IMR-90 (cell line): ENCODE results near the gene MCL1. TPM values are rescaled to one million over a fixed set of nuclear protein-coding genes. Genes with fewer than 3 reads are reported as not detected.

Source experiments
- ATAC-seq: fragments of 200-7000 bp; cut with Tn5 transposase; 2 replicates; pipeline ENCODE4 v1.9.1; 2020; ENCODE audit warnings: low read depth, mild to moderate bottlenecking, moderate library complexity
- BruUV-seq: library from RNA; stranded (reverse); fragments of 400-500 nt; replicated peaks from 2 replicates; lab custom pipeline; 2021; lab: Mats Ljungman, UMichigan
- CTCF ChIA-PET: fragments of 300-600 bp; formaldehyde crosslinking; extraction: SDS; loops from one replicate; lab custom pipeline; 2021; ENCODE audit warnings: antibody characterized with exemption; lab: Yijun Ruan, JAX
- POLR2A ChIA-PET: fragments of 300-600 bp; sonication (Branson Sonifier 250); formaldehyde crosslinking; loops from one replicate; lab custom pipeline; 2022; ENCODE audit warnings: antibody characterized with exemption; ENCODE audit not compliant: unreplicated experiment; lab: Charles Lee
- DNase-seq: peaks from one replicate; pipeline ENCODE4 v3.0.0; 2013
- H2AFZ ChIP-seq: replicated peaks from 2 replicates; pipeline ENCODE3; 2013; ENCODE audit warnings: low read length, mild to moderate bottlenecking; ENCODE audit not compliant: poor library complexity
- H2AK5ac ChIP-seq: 2 replicates; pipeline ENCODE4 v1.6.1; 2013; ENCODE audit warnings: low read depth, low read length, inconsistent platforms
- H2AK9ac ChIP-seq: replicated peaks from 2 replicates; pipeline ENCODE3; 2013; ENCODE audit warnings: mild to moderate bottlenecking, low read depth, low read length, moderate library complexity; ENCODE audit not compliant: poor library complexity
- H2BK120ac ChIP-seq: 2 replicates; pipeline ENCODE4 v1.6.1; 2013; ENCODE audit warnings: low read depth, low read length, inconsistent platforms
- H2BK15ac ChIP-seq: 3 replicates; pipeline ENCODE4 v1.6.1; 2013; ENCODE audit warnings: low read depth, low read length, inconsistent platforms
- H2BK20ac ChIP-seq: 2 replicates; pipeline ENCODE4 v1.6.1; 2013; ENCODE audit warnings: low read depth, mild to moderate bottlenecking, inconsistent platforms, low read length, moderate library complexity
- H2BK5ac ChIP-seq: 2 replicates; pipeline ENCODE4 v1.6.1; 2013; ENCODE audit warnings: mild to moderate bottlenecking, low read depth, low read length, inconsistent platforms; ENCODE audit not compliant: poor library complexity, severe bottlenecking
- H3K14ac ChIP-seq: replicated peaks from 2 replicates; pipeline ENCODE4 v1.6.1; 2013; ENCODE audit warnings: low read depth, low read length, inconsistent platforms
- H3K18ac ChIP-seq: 2 replicates; pipeline ENCODE4 v1.6.1; 2013; ENCODE audit warnings: low read depth, low read length, control low read depth
- H3K23ac ChIP-seq: 2 replicates; pipeline ENCODE4 v1.6.1; 2013; ENCODE audit warnings: low read depth, low read length, inconsistent platforms
- H3K27ac ChIP-seq: 2 replicates; pipeline ENCODE4 v1.5.1; 2013; ENCODE audit warnings: mild to moderate bottlenecking, control low read depth, low read length; ENCODE audit not compliant: insufficient read depth
- H3K27me3 ChIP-seq: 2 replicates; pipeline ENCODE4 v1.6.1; 2013; ENCODE audit warnings: low read length; ENCODE audit not compliant: control insufficient read depth, insufficient read depth
- H3K36me3 ChIP-seq: 2 replicates; pipeline ENCODE4 v1.6.1; 2013; ENCODE audit warnings: low read length, mixed read lengths; ENCODE audit not compliant: control insufficient read depth, insufficient read depth
- H3K4ac ChIP-seq: 2 replicates; pipeline ENCODE4 v1.6.1; 2013; ENCODE audit warnings: low read depth, low read length, inconsistent platforms
- H3K4me1 ChIP-seq: 2 replicates; pipeline ENCODE4 v1.6.1; 2013; ENCODE audit warnings: low read length, mixed read lengths; ENCODE audit not compliant: control insufficient read depth, insufficient read depth
- H3K4me2 ChIP-seq: 2 replicates; pipeline ENCODE4 v1.6.1; 2013; ENCODE audit warnings: low read depth, mild to moderate bottlenecking, control low read depth, low read length, moderate library complexity
- H3K4me3 ChIP-seq: 2 replicates; pipeline ENCODE4 v1.5.1; 2013; ENCODE audit warnings: low read depth, mild to moderate bottlenecking, control low read depth, low read length, moderate library complexity; ENCODE audit not compliant: insufficient read depth
- H3K56ac ChIP-seq: 2 replicates; pipeline ENCODE4 v1.6.1; 2013; ENCODE audit warnings: low read length, inconsistent platforms; ENCODE audit not compliant: insufficient read depth; ENCODE audit errors: extremely low read depth
- H3K79me1 ChIP-seq, 2 experiments: 2 replicates each; pipeline ENCODE4 v1.6.1; 2013; ENCODE audit warnings: low read length in 2 of 2, inconsistent platforms in 1 of 2, low read depth in 1 of 2
- H3K9ac ChIP-seq: 2 replicates; pipeline ENCODE4 v1.6.1; 2013; ENCODE audit warnings: low read depth, low read length, control low read depth
- H3K9me1 ChIP-seq: 2 replicates; pipeline ENCODE4 v1.6.1; 2013; ENCODE audit warnings: low read length, inconsistent platforms; ENCODE audit not compliant: insufficient read depth
- H3K9me3 ChIP-seq: 2 replicates; pipeline ENCODE4 v1.6.1; 2013; ENCODE audit warnings: low read length; ENCODE audit not compliant: control insufficient read depth, insufficient read depth
- H4K20me1 ChIP-seq: 2 replicates; pipeline ENCODE4 v1.6.1; 2013; ENCODE audit warnings: low read length, inconsistent platforms; ENCODE audit not compliant: insufficient read depth
- H4K5ac ChIP-seq: 2 replicates; pipeline ENCODE4 v1.6.1; 2013; ENCODE audit warnings: mild to moderate bottlenecking, low read depth, low read length, control low read depth
- H4K8ac ChIP-seq, 2 experiments: 2 replicates each; pipeline ENCODE4 v1.6.1; 2013; ENCODE audit warnings: low read depth in 2 of 2, low read length in 2 of 2, control low read depth in 1 of 2, inconsistent platforms in 1 of 2
- H4K91ac ChIP-seq: 2 replicates; pipeline ENCODE4 v1.6.1; 2013; ENCODE audit warnings: low read depth, low read length, inconsistent platforms; ENCODE audit not compliant: insufficient read depth
- BHLHE40 ChIP-seq: fragments of 150-350 bp; IDR thresholded peaks from 2 replicates; pipeline ENCODE4 v1.6.1; 2016; ENCODE audit warnings: mild to moderate bottlenecking, low read depth, low read length
- CEBPB ChIP-seq: IDR thresholded peaks from 2 replicates; pipeline ENCODE4 v1.6.1; 2012; ENCODE audit warnings: low read depth, low read length, improper control_type of control experiment
- CHD1 ChIP-seq: IDR thresholded peaks from 2 replicates; pipeline ENCODE4 v1.6.1; 2012; ENCODE audit warnings: low read depth, low read length, improper control_type of control experiment
- CTCF ChIP-seq: conservative IDR thresholded peaks from 2 replicates; pipeline ENCODE4 v1.5.1; 2012; ENCODE audit warnings: mild to moderate bottlenecking, low read depth, low read length, improper control_type of control experiment
- ELK1 ChIP-seq: fragments of 150-350 bp; IDR thresholded peaks from 2 replicates; pipeline ENCODE4 v1.6.1; 2016; ENCODE audit warnings: low read depth, mild to moderate bottlenecking, low read length, moderate library complexity, borderline replicate concordance
- FOS ChIP-seq: fragments of 150-350 bp; IDR thresholded peaks from 2 replicates; pipeline ENCODE4 v1.6.1; 2016; ENCODE audit warnings: low read depth, low read length
- MAFK ChIP-seq: IDR thresholded peaks from 2 replicates; pipeline ENCODE4 v1.6.1; 2012; ENCODE audit warnings: low read depth, low read length, improper control_type of control experiment
- MXI1 ChIP-seq: IDR thresholded peaks from 2 replicates; pipeline ENCODE4 v1.6.1; 2012; ENCODE audit warnings: low read depth, mild to moderate bottlenecking, low read length, moderate library complexity, borderline replicate concordance
- NFE2L2 ChIP-seq: fragments of 150-350 bp; IDR thresholded peaks from 2 replicates; pipeline ENCODE4 v1.6.1; 2016; ENCODE audit warnings: low read depth, mild to moderate bottlenecking, low read length
- POLR2A ChIP-seq: IDR thresholded peaks from 2 replicates; pipeline ENCODE4 v1.6.1; 2012; ENCODE audit warnings: mild to moderate bottlenecking, low read depth, low read length
- RAD21 ChIP-seq: IDR thresholded peaks from 2 replicates; pipeline ENCODE4 v1.6.1; 2012; ENCODE audit warnings: low read length, improper control_type of control experiment
- RCOR1 ChIP-seq: IDR thresholded peaks from 2 replicates; pipeline ENCODE4 v1.6.1; 2012; ENCODE audit warnings: mild to moderate bottlenecking, low read length, improper control_type of control experiment; ENCODE audit not compliant: insufficient replicate concordance
- RFX5 ChIP-seq: IDR thresholded peaks from 2 replicates; pipeline ENCODE4 v1.8.0; 2012; ENCODE audit warnings: low read depth, mild to moderate bottlenecking, low read length, moderate library complexity
- SMC3 ChIP-seq: fragments of 150-350 bp; IDR thresholded peaks from 2 replicates; pipeline ENCODE4 v1.6.1; 2016; ENCODE audit warnings: low read depth, mild to moderate bottlenecking, antibody characterized with exemption, low read length, moderate library complexity
- USF2 ChIP-seq: fragments of 150-350 bp; IDR thresholded peaks from 2 replicates; pipeline ENCODE4 v1.6.1; 2017; ENCODE audit warnings: mild to moderate bottlenecking, antibody characterized with exemption, low read length, low read depth
- WGBS, 2 experiments: methylation state at CpG; one replicate each; pipeline versions ENCODE4 v1.1.5 to v1.1.7; 2013; ENCODE audit warnings: missing lambda C conversion rate in 2 of 2; ENCODE audit not compliant: insufficient read length in 1 of 2; ENCODE audit errors: extremely low coverage in 2 of 2; 5-methylcytosine and 5-hydroxymethylcytosine counted together
- dilution Hi-C: fragments of 300-500 bp; cut with HindIII; formaldehyde crosslinking; loops from one replicate; pipeline ENCODE4 v1.14.3; 2018; ENCODE audit warnings: low sequenced_read_pairs; ENCODE audit not compliant: unreplicated experiment
- in situ Hi-C: fragments of 300-500 bp; cut with MboI; formaldehyde crosslinking; loops from 3 replicates; pipeline ENCODE4 v1.14.3; 2019; ENCODE audit warnings: low sequenced_read_pairs, inconsistent platforms, mixed read lengths
- intact Hi-C: fragments of 100-400 bp; cut with micrococcal nuclease; formaldehyde crosslinking; loops from 2 replicates; pipeline ENCODE4 v1.10.0; 2022
- polyA plus RNA-seq, 3 experiments: library from polyadenylated mRNA; depleted of rRNA; stranded (reverse); fragments of >200 nt; gene quantifications; 2 replicates each; pipeline ENCODE4 v1.2.3, GENCODE V29; 2012; ENCODE audit warnings: low replicate concordance in 1 of 3
- total RNA-seq: library from RNA; depleted of rRNA; stranded (reverse); fragments of >200 nt; gene quantifications from 2 replicates; pipeline ENCODE4 v1.2.3, GENCODE V29; 2012

MCL1 gene
- total and polyA plus RNA-seq, 2 of the 4 experiments (the other 2 are of a cell fraction) = 79.5 to 142 TPM

- H3K9ac ChIP-seq = no peak overlapping the region
- peaks cover 18% of the 10 kb centered on the region for H4K20me1 ChIP-seq
- ChIA-PET POLR2A (no interaction called here), CTCF (no interaction called here)
- no peak overlapping the region for H3K18ac ChIP-seq
- H3K4ac ChIP-seq = no peak overlapping the region
- no peaks in the 10 kb centered on the region for H3K9me3 ChIP-seq
- no peak overlapping the region for H2AK9ac ChIP-seq
- H3K4me2 ChIP-seq = no peak overlapping the region
- no peak overlapping the region for H2AK5ac ChIP-seq
- H3K56ac ChIP-seq = no peak overlapping the region
- in situ Hi-C loops = loop anchor here (10.0 kb wide), 1 partner anchor 293 kb away; the partner anchor contains the start of gene APH1A
- H2AFZ ChIP-seq = no peak overlapping the region
- DNase-seq (no peak), ATAC-seq (no peak)
- 100% methylated on average over 1 of the region's 15 CpGs; no CpG with 5 or more reads in 1 of the 2 experiments for WGBS, 2 experiments
- H3K4me1 ChIP-seq = peaks cover 20% of the 10 kb centered on the region
- H2BK15ac ChIP-seq = no peak overlapping the region
- no peak overlapping the region for H4K8ac ChIP-seq
- no peak overlapping the region for H3K14ac ChIP-seq
- no peak overlapping the region for H2BK120ac ChIP-seq
- H2BK20ac ChIP-seq = no peak overlapping the region
- BruUV-seq = no TSS peak
- intact Hi-C loops = no loop called here
- dilution Hi-C loops = no loop called here
- no peak overlapping the region for H2BK5ac ChIP-seq
- no peak overlapping the region for H3K4me3 ChIP-seq
- H3K23ac ChIP-seq = no peak overlapping the region
- H3K9me1 ChIP-seq = peaks cover 11% of the 10 kb centered on the region
- H3K79me1 ChIP-seq = peaks cover 12 to 71% of the 10 kb centered on the region in 2 experiments
- H4K91ac ChIP-seq = no peak overlapping the region
- H3K27ac ChIP-seq = no peak overlapping the region
- H3K36me3 ChIP-seq = peaks cover 5% of the 10 kb centered on the region
- no peak overlapping the region for H4K5ac ChIP-seq
- no peak for TF ChIP-seq FOS
- no peak for TF ChIP-seq RCOR1
- TF ChIP-seq CHD1 = no peak
- TF ChIP-seq BHLHE40 = no peak
- TF ChIP-seq ELK1 = no peak
- TF ChIP-seq MAFK = no peak
- TF ChIP-seq POLR2A = no peak
- TF ChIP-seq CEBPB = no peak
- TF ChIP-seq MXI1 = no peak
- no peak for TF ChIP-seq NFE2L2
- TF ChIP-seq USF2 = no peak
- no peak for TF ChIP-seq SMC3
- TF ChIP-seq CTCF = no peak
- TF ChIP-seq RFX5 = no peak
- no peak for TF ChIP-seq RAD21
- H3K27me3 ChIP-seq = no peaks in the 10 kb centered on the region
Measured at GRCh38 chr1:150557813-150558212, 21.6 kb downstream of the MCL1 start.
